Panc1 (cell line): ENCODE results near the gene XIAP. TPM values are rescaled to one million over a fixed set of nuclear protein-coding genes. Genes with fewer than 3 reads are reported as not detected.

ENCODE experiments used
- ATAC-seq: fragments of 200-7000 bp; cut with Tn5 transposase; 2 replicates; pipeline ENCODE4 v1.9.1; 2020; ENCODE audit warnings: mild to moderate bottlenecking, moderate library complexity
- BruUV-seq: library from RNA; stranded (reverse); fragments of 400-500 nt; replicated peaks from 2 replicates; lab custom pipeline; 2021; lab: Mats Ljungman, UMichigan
- CTCF ChIA-PET: fragments of 300-600 bp; sonication (Branson Sonifier 250); formaldehyde crosslinking; loops from one replicate; lab custom pipeline; 2022; ENCODE audit warnings: antibody characterized with exemption; lab: Charles Lee
- POLR2A ChIA-PET: fragments of 300-600 bp; sonication (Branson Sonifier 250); formaldehyde crosslinking; loops from one replicate; lab custom pipeline; 2022; ENCODE audit warnings: antibody characterized with exemption; lab: Charles Lee
- DNase-seq: peaks from one replicate; pipeline ENCODE4 v3.0.0-alpha.2; 2010; ENCODE audit warnings: low read depth, low spot score
- H3K27ac ChIP-seq: 2 replicates; pipeline ENCODE4 v1.5.1; 2011; ENCODE audit warnings: mild to moderate bottlenecking, low read length, inconsistent platforms
- H3K27me3 ChIP-seq: fragments of 200-500 bp; sonication (Bioruptor generic); 2 replicates; pipeline ENCODE4 v1.6.0; 2014; ENCODE audit warnings: low read length, inconsistent platforms; ENCODE audit not compliant: control insufficient read depth, insufficient read depth
- H3K36me3 ChIP-seq: fragments of 200-500 bp; sonication (Bioruptor generic); 2 replicates; pipeline ENCODE4 v1.5.1; 2014; ENCODE audit warnings: inconsistent platforms, mild to moderate bottlenecking, low read length, moderate library complexity; ENCODE audit not compliant: control insufficient read depth, insufficient read depth
- H3K4me1 ChIP-seq: 2 replicates; pipeline ENCODE4 v1.5.1; 2011; ENCODE audit warnings: inconsistent platforms, mild to moderate bottlenecking, low read length, moderate library complexity; ENCODE audit not compliant: control insufficient read depth, insufficient read depth
- H3K4me3 ChIP-seq, 2 experiments: 2 replicates each; pipeline ENCODE4 v1.5.1; 2011 to 2012; ENCODE audit warnings: low read depth in 2 of 2, low read length in 2 of 2, mild to moderate bottlenecking in 2 of 2, inconsistent platforms in 1 of 2, moderate library complexity in 1 of 2
- H3K9me3 ChIP-seq: fragments of 200-500 bp; sonication (Bioruptor generic); 2 replicates; pipeline ENCODE4 v1.5.1; 2014; ENCODE audit warnings: low read depth, mild to moderate bottlenecking, inconsistent platforms, low read length, moderate library complexity; ENCODE audit not compliant: control insufficient read depth, insufficient read depth
- CTCF ChIP-seq: fragments of 450-650 bp; IDR thresholded peaks from 2 replicates; pipeline ENCODE4 v1.5.1; 2017; ENCODE audit warnings: mild to moderate bottlenecking
- POLR2AphosphoS5 ChIP-seq: IDR thresholded peaks from 2 replicates; pipeline ENCODE4 v1.6.1; 2012; ENCODE audit warnings: mild to moderate bottlenecking, low read depth, low read length, moderate library complexity
- REST ChIP-seq, 2 experiments: IDR thresholded peaks; 2 replicates each; pipeline ENCODE4 v1.6.1; 2011 to 2012; ENCODE audit warnings: low read depth in 2 of 2, control low read depth in 1 of 2, low read length in 1 of 2, mild to moderate bottlenecking in 1 of 2, moderate library complexity in 1 of 2; ENCODE audit not compliant: insufficient read depth in 1 of 2
- SIN3A ChIP-seq: IDR thresholded peaks from 2 replicates; pipeline ENCODE4 v1.6.1; 2012; ENCODE audit warnings: low read depth, mild to moderate bottlenecking, low read length, moderate library complexity, borderline replicate concordance; ENCODE audit not compliant: insufficient read depth
- TCF7L2 ChIP-seq: IDR thresholded peaks from 2 replicates; pipeline ENCODE4 v1.6.1; 2011; ENCODE audit warnings: mild to moderate bottlenecking, low read depth, low read length, inconsistent platforms
- in situ Hi-C: cut with HindIII; loops from 2 replicates; pipeline ENCODE4 v1.10.0; 2016; ENCODE audit warnings: low sequenced_read_pairs, low pct_unique_long_range_greater_than_20kb
- intact Hi-C: fragments of 100-400 bp; cut with micrococcal nuclease; formaldehyde crosslinking; loops from one replicate; pipeline ENCODE4 v1.10.0; 2022; ENCODE audit not compliant: unreplicated experiment
- total RNA-seq: library from RNA; stranded (reverse); gene quantifications from one replicate; pipeline ENCODE4 v1.2.1, GENCODE V29; 2021; ENCODE audit not compliant: unreplicated experiment

XIAP gene
- total RNA-seq, 1 experiment from 2014 or later, result 73.7 TPM

- Histone ChIP-seq H3K27me3 (no peaks in the 10 kb centered on the region), H3K36me3 (no peaks in the 10 kb centered on the region), H3K4me1 (no peaks in the 10 kb centered on the region), H3K9me3 (no peaks in the 10 kb centered on the region), H3K27ac (no peak overlapping the region), H3K4me3 (no peak overlapping the region)
- ChIA-PET CTCF (interaction anchor here (0.6 kb wide), 1 partner anchor 1015 kb away, joined by 7 read pairs; no protein-coding TSS in a partner anchor), POLR2A (interaction anchor here (0.5 kb wide), 1 partner anchor 140 kb away, joined by 4 read pairs; no protein-coding TSS in a partner anchor)
- no peak for TF ChIP-seq TCF7L2
- TF ChIP-seq REST (IDR thresholded peaks at IDR 0.05; ENCODE audit: insufficient read depth in 1 of 2, low read depth in 2 of 2, low read length in 1 of 2), result no peak
- no peak for TF ChIP-seq SIN3A
- TF ChIP-seq POLR2AphosphoS5, result no peak
- no peak for TF ChIP-seq CTCF
- no peak for ATAC-seq
- no TSS peak for BruUV-seq
- intact Hi-C loops, result no loop called here
- no peak for DNase-seq
- in situ Hi-C loops, result no loop called here
These were observed 63.4 kb downstream of the XIAP start for GRCh38 chrX:123923211-123923610.

GRCh38 chrX:123924186-123924585, 64.3 kb downstream of the XIAP start:
- Histone ChIP-seq H3K36me3 (no peaks in the 10 kb centered on the region), H3K9me3 (no peaks in the 10 kb centered on the region), H3K27ac (no peak overlapping the region), H3K27me3 (no peaks in the 10 kb centered on the region), H3K4me3 (no peak overlapping the region), H3K4me1 (no peaks in the 10 kb centered on the region)
- POLR2A ChIA-PET, result no interaction called here
- TF ChIP-seq REST (IDR thresholded peaks at IDR 0.05; ENCODE audit: insufficient read depth in 1 of 2, low read depth in 2 of 2, low read length in 1 of 2), result no peak
- TF ChIP-seq TCF7L2, result no peak
- TF ChIP-seq POLR2AphosphoS5, result no peak
- no peak for TF ChIP-seq SIN3A
- CTCF ChIA-PET, result no interaction called here
- ATAC-seq (no peak), DNase-seq (no peak)
- no TSS peak for BruUV-seq
- in situ Hi-C loops, result no loop called here
- intact Hi-C loops, result no loop called here
